NCI-H524 (cell line): ENCODE data around the gene FRMD1.

Experiments
- DNase-seq, 2 experiments: peaks; one replicate each; lab custom pipeline; 2025; lab: John Stamatoyannopoulos, UW

FRMD1 gene

DNA sequence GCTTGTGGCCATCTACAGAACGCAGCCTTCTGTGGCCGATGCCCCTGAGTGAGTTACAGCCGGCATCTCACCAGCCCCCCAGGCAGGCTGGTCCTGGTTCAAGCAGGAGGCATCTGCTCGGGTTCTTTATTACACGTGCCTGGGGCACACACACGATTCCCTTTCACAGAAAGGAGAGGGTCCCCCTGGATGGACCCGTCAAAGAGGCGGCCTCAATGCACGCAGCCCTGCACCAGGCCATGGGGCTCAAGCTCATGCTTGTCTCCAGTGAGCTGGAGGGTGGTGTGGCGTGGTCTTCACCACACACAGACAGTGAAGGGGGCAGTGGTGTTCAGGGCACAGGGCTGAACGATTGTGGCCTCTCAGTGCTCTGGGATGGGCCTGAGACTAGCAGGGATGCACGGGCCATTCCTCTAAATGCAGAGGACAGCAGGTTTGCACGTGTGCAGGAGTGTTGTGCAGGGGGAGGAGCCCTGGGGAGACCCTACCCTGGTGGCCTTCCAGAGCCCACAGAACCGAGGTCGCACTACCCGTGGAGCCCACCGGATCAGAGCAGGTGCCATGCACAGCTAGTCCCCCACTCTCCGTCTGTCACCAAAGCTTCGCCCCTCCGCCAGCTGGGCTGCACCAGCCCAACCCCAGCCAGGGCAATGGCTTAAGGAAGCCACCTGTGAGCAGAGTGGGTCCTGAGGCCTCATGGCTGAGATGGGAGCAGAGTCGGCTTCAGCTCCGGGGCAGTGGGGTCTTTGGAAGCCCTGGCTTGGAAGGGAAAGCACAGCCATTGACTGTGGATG, 23.1 kb downstream of the FRMD1 start:
- no peak for DNase-seq

- no peak for DNase-seq
Measured at GRCh38 chr6:168054765-168055560, 24.0 kb downstream of the FRMD1 start.

GRCh38 chr6:168053957-168054471, 25.0 kb downstream of the FRMD1 start:
- no peak for DNase-seq

DNA sequence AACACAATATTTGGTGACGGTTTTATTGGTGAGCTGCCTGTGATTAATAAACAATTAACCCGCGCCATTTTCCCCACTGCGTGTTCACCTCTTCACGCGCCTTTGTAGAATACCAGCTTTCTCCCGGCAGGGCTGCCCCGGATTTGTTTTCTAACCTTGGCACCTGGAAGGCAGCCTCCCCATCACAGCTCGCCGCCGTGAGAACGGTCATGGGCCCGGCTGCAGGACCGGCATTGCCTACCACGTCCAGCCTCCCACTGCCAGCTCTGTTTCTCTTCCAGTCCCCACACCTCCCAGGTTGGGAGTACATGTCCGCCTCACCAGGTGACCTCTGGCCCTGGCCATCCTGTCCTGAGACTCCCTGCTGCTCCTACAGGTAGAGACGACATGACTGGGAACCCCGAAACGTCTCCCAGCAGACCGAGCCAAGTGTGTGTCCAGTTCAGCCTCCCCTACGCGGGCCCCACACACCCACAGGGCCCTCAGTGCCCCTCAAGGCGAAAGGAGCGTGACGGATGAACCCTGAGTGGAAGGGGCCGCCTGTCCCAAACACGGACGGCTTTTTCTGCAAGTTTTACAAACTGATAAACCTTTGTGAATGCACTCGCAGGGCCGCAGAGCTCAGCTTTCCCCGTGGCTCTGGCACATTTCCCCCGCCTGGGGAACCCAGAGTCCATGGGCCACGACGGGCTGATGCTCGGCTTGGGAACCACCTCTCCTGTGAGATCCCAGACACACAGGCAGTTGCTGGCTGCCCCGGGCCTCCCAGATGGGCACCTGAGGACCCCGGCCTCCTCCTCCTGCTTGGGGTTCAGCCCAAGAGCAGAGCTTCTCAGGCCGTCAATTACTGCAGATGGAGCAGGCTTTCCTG, 25.7 kb downstream of the FRMD1 start:
- DNase-seq = no peak

DNA sequence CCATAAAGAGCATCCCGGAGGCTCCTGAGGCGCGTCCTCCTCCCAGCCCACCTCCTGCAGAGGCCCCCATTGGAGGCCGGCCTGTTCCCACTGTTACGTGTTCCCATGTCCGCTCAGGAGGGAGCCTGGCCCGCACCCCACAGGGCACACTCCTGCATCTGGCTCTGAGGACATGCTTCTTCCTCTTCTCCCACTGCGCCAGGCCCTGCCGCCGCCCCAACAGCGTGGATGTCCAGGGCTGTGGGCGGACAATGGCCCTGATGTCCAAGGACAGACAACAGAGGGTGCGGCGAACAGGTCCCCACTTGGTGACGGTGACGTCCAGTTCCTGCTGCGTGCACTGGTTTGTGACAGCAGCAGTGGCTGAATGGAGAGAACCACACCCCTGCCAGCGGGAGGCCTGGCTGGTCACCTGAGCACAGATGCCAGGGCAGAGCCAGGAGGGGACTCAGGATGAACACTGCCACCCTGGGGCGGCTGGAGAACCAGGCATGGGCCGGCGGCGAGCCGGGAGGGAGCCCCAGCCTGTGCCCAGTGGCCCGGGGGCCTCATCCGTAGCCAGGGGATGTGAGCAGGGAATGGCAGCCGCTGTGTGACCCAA, 26.6 kb downstream of the FRMD1 start:
- DNase-seq = peak in 1 of 2 experiments; percentile 18

- DNase-seq = no peak
Measured at GRCh38 chr6:168051648-168052047, 27.4 kb downstream of the FRMD1 start.

DNA sequence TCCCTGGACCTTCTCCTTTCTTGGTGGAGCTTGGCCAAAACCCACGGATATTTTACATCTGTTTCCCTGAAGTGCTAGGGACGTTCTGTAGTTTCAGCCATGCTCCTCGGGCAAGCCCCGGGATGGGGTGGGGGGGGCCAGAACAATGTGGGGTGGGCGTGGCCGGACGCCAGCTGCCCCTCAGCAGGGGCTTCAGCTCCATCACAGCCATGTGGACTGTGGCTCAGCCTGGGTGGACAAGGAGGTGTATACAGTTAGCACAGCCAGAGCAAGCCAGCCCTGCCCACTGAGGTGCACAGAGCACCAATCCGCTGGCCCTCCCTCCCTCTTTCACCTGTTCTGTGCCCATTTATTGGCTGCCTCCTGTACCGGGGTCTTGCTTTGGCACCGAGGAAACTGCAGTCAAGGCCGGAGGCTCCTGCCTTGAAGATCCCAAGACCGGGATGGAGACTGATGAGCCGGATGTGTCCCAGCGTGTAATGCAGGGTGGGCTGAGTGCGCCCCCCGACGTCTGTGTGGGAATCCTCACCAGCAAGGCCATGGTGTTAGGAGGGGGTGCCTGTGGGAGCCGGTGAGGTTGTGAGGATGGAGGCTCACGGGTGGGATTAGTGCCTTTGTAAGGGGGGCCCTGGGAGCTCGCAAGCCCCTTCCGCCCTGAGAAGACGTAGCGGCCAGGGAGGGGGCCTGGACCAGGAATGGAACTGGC, 28.0 kb downstream of the FRMD1 start:
- peak in 1 of 2 experiments; percentile 13 for DNase-seq

GRCh38 chr6:168050225-168050880, 28.7 kb downstream of the FRMD1 start:
- DNase-seq = no peak

DNA sequence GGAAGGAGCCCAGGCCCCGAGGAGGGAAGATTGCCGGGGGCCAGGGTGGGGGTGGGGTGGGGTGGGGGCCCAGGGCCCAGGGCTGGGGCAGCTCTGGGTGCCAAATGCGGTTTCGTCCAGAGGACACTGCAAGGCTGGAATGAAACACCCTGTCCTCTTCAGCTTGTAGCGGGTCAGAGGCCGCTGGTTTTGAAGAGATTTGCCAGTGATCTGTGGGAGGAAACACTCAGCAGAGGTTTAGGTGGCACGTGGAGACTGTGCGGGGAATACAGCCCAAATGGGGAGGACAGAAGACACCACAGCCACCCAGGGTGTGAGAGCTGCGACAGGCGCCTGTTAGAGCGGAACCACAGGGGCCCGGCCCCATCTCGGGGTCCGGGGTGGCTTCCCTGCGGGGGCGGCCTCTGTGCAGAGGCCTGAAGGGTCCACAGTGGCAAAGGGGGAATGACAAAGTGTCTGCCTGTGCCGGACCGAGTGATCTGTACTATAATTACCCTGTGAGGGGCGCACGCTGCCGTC, 29.2 kb downstream of the FRMD1 start:
- no peak for DNase-seq

GRCh38 chr6:168049277-168049676, 29.7 kb downstream of the FRMD1 start:
- DNase-seq = no peak

DNA sequence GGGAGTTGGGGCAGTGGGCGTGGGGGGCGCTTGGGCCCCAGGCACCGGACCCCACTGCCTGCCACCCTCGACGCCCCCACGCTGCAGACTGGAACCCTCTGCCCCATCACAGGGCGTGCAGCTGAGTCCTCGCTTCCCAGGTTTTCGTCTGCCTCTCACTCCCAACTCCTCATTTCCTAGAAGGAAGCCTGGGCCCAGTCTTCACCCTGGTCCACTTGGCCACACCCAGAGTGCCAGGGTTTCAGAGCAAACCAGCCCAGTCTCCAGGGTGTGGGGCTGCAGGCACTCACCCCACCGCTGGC, 30.3 kb downstream of the FRMD1 start:
- no peak for DNase-seq

DNA sequence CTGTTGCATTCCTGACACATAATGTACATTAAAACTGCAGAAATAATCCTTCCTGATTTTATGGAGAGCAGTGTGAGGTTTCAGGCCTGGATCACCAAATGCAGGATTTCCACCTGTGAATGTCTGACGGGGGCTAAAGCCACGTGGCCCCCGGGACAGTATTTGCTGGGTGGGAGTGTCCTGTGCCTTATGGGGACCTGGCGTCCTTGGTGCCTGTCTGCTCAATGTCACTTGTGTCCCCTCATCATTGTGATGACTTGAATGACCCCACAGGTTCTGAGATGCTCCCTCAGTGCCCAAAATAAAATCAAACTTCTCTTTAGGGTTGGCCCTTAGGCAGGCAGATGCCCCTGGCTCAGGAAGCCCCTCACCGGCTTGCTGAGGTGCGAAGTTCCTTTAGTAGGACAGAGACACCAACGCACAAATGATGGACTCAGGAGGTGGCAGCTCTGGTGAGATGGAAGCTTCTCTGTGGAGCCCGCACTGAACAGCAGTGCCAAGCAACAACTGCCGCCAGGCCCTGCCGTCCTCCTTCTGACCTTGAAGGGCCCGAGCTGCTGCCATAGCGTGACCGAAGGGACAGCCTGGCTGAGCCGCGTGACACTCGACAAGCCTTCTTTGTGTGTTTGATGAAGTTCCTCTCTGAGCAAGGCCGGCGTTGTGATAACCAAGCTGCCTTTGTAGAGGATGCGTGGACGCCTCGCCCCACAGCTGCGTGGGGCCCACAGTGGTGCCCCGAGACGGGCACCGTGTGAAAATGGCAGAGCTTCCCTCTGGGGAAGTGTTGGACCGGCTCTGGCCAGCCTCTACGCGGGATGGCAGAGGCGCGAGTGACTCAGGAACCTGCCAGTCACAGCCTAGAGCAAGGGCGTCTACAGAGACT, 30.9 kb downstream of the FRMD1 start:
- no peak for DNase-seq

DNA sequence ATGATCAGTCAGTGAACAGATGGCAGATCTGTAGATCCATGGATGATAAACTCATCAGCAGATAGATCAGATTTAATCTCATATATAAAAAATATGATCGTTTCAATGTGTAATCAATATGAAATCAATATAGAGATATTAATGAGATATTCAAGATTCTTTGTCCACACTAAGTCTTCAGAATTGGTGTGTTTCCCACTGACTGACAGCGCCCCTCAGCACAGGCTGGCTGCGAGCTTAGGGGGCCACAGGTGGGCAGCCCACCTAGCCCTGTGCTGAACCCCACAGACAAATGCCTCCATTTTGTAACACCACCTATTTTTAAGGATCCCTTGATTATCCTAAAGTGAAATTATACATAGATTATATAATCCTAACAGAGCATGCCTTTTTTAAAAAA, 32.3 kb downstream of the FRMD1 start:
- no peak for DNase-seq

DNA sequence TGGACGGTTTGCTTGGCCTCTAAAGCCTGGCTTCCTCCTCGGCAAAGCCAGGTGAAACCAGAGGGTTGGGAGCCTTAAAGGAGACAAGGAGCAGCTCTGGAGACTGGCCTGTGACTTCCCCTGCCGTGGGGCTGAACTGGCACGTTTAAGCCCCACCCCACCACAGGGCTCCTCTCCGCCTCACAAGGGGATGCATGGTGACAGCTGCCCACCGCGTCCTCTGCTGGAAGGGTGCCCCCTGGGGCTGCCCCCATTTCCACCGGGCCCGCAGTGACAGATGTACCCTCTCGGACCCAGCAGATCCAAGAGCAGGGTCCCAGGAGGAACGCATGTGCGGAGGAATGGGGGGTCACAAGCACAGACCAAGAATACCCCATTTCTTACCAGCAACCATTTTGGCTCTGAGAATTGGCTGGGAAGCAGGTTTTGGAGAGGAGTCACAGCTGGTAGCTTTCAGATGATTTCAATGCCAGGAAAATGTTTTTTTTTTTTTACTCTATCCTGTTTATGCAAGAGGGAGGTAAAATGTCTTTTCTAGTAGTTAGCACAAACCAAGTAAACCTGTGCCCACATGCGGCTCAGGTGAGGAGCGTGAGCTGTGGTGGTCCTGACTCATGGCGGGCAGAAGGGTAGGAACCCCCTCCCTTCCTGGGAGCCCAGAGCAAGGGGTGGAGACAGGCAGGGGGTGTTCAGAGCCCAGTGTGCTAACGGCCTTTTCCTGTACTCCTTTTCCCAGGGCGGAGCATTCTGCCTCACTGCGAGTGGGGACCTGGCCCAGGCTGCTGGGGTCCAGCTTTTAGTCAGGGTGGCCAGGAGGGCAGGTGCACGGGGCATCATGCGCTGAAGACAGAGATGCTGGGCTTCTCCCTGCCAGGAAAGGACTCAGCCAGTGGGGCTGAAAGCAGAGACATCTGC, 33.0 kb downstream of the FRMD1 start:
- no peak for DNase-seq

DNA sequence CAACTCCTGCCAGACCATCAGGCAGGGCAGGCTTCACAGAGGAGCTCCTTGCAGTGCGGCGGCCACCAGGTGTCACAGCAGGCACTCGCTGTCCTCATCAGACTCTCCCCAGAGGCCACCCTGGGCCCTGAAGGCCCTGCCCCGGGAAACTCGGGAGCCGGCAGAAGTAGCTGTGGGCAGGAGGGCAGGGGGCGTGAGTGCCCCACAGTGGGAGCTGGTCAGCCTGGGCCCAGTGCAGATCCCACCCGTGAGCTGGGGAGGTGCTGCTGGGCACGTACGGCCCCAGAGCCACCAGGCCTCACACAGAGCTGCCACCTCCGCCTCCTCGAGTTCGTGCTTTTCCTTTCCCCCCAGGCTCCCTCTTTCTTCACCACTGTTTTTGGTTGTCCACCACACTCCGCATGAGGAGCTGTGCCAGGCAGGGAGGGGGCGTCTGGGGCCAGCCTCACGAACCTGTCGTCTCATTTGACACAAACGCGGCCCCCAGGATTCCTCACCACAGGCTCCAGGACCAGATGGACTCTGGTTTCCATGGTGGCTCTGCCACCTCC, 33.8 kb downstream of the FRMD1 start:
- no peak for DNase-seq

DNA sequence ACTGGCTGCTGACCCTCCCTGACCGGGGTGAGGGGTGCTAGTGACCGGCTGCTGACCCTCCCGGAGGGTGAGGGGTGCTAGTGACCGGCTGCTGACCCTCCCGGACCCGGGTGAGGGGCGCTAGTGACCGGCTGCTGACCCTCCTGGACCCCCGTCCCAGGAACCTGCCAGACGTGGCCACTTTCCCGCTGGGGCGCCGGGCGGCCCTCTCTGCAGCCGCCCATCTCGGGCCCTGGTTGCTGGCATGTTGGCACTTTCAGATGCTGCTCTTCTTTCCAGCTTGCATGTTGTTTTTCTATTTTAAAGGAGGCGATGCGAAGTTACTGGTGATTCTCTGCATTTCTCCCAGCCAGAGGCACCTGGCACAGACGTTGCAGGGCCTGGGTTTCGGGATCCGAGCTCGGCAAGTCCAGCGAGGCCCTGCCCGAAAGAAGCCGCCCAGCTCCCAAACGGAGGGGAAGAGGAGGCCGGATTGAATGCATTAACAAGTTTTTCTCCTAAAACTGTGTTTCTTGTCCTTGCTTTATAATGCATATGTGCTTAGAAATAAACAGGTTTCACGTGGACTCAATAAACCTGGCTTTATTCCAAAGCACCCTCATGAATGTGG, 34.4 kb downstream of the FRMD1 start:
- DNase-seq = no peak

GRCh38 chr6:168043848-168044415, 35.1 kb downstream of the FRMD1 start:
- DNase-seq = no peak
